Placental pericyte (primary cell): Measurements from ENCODE around the gene CMSS1. TPM values are rescaled to one million over a fixed set of nuclear protein-coding genes. Genes with fewer than 3 reads are reported as not detected.

Experiments used
- small RNA-seq: library from RNA; depleted of rRNA; stranded (forward); fragments of <200 nt; gene quantifications from one replicate; pipeline ENCODE3, GENCODE V24; 2012; ENCODE audit warnings: low replicate concordance
- total RNA-seq: library from RNA; depleted of rRNA; stranded (reverse); fragments of >200 nt; gene quantifications from 2 replicates; pipeline ENCODE4 v1.2.3, GENCODE V29; 2012

The CMSS1 gene
- total RNA-seq: 10.1 and 13.7 TPM in 2 replicates

DNA sequence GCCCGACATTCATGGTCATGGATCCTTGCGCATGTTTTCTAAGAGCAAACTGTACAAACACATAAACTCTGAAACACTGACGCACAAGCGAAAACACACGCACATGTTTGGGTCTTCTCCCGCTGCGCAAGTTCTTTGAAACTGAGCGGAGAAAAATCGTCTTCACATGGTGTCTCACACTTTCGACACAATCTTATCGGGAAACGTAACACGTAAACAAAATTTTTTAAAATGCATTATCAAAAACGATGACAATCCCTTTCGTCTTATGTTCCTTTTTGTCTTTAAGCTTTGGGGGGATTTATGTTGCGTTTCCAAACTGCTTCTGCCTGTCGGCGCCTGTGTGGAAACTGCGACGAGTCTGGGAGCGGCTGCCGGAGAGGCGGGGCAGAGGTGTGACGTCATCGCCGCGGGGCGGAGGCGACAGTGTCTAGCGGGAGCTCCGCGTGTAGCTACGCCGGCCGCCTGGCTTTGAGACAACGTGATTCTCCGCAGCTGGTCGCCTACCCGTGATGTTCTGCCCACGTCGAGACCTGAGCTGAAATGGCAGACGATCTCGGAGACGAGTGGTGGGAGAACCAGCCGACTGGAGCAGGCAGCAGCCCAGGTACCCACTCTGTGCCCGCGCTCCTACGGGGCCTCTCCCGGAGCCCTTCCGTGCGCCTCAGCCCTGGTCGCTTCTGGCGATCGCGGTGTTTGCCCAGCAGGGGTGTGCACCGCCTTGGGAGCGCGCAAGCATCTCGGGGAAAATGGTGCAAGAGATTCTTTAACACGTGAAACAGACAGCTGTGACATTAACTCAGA is at the start of gene CMSS1:
Gene CMSS1, plus strand, starts transcription at position 426 of the 804 bp plus-strand sequence.

DNA sequence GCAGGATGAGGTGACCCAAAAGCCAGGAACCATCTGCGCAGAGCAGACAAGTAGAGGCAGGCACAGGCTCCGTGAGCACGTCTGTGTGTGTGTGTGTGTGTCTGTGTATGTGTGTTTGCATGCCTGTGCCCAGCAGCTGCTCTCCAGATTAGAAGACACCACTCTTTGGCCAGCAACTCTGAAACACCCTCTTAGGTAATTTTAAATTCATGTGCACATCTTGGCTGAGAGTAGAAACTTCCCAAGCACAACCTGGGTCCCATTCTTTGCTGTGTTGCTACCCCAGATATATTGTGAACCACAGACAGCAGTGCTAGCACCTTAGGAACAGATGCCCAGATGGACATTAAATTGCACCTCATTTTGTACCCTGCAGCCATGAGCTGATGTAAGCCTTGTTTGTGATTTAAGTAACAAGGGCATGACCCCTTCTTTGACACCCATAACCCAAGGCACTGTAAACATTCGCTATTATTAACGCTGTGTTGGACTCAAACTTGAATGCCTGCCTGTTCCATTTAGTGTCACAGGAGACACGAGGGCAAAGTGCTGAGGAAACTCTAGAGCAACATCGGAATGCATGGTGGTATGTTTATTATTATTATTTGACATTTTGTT is 296.9 kb downstream of the CMSS1 start, which contains the start of gene FILIP1L:
Gene FILIP1L, minus strand, starts transcription at position 89 of the 618 bp plus-strand sequence.

Small RNAs within 50 kb of the gene (small RNA-seq; reads per million reads assigned to genes)
- not detected for gene MIR3921

Other genes starting within 250 kb of the CMSS1 start
- 115 and 157 TPM in 2 replicates for gene COL8A1, start 179.3 kb upstream of the CMSS1 start, total RNA-seq